NT2/D1 (cell line): ENCODE data around the gene BORCS6.

Experiments
- SUZ12 ChIP-seq: IDR thresholded peaks from 2 replicates; pipeline ENCODE4 v1.6.1; 2011; ENCODE audit not compliant: insufficient read length, insufficient read depth; ENCODE audit errors: extremely low read depth
- YY1 ChIP-seq: IDR thresholded peaks from 2 replicates; pipeline ENCODE4 v1.6.1; 2011; ENCODE audit not compliant: insufficient read length, insufficient read depth
- ZNF274 ChIP-seq: IDR thresholded peaks from 2 replicates; pipeline ENCODE4 v1.6.1; 2011; ENCODE audit warnings: mild to moderate bottlenecking, low read depth, low read length

GRCh38 chr17:8138374-8138671 is 51.7 kb downstream of the BORCS6 start:
- no peak for TF ChIP-seq SUZ12
- TF ChIP-seq YY1 = no peak
- no peak for TF ChIP-seq ZNF274
